OCI-LY7 (cell line): Measurements from ENCODE around the gene SOX12.

Experiments used
- CTCF ChIP-seq: fragments of 200-600 bp; sonication (generic); conservative IDR thresholded peaks from 2 replicates; pipeline ENCODE4 v1.5.1; 2014; ENCODE audit warnings: mild to moderate bottlenecking, antibody characterized with exemption, low read length, moderate library complexity, mixed read lengths
- EZH2phosphoT487 ChIP-seq: fragments of 200-600 bp; sonication (generic); IDR thresholded peaks from 2 replicates; pipeline ENCODE4 v1.6.1; 2018; ENCODE audit warnings: low read depth, borderline replicate concordance, mild to moderate bottlenecking, mixed run types, antibody characterized with exemption, low read length, moderate library complexity, mixed read lengths

GRCh38 chr20:277496-277781 lies 47.9 kb upstream of the SOX12 start:
- TF ChIP-seq CTCF (no peak), EZH2phosphoT487 (no peak)
